ENCODE results near the gene KRTAP13-1. TPM values are rescaled to one million over a fixed set of nuclear protein-coding genes. Genes with fewer than 3 reads are reported as not detected.

KRTAP13-1 gene, protein sequence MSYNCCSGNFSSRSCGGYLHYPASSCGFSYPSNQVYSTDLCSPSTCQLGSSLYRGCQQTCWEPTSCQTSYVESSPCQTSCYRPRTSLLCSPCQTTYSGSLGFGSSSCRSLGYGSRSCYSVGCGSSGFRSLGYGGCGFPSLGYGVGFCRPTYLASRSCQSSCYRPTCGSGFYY
- not detected for total RNA-seq

DNA sequence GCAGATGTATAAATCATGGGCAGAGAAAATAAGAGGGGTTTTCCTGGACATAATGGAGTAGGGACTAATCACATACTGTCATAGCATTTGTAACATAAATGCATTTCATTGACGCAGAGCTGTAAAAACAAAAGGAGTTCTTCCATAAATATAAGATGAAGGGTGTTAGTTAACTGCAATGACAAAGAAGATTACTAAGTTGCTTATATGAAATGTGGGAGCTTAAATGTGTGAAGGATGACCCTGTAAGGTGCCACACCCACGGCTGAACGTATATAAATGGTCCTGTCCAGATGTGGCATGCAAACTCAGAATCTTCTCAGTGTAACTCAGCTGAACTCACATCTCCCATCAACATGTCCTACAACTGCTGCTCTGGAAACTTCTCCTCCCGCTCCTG, at the start of gene KRTAP13-1:
TSS of gene KRTAP13-1 (plus strand) at position 301 of the 400 bp plus-strand sequence. CDS start at position 357, 56 bp downstream.

DNA sequence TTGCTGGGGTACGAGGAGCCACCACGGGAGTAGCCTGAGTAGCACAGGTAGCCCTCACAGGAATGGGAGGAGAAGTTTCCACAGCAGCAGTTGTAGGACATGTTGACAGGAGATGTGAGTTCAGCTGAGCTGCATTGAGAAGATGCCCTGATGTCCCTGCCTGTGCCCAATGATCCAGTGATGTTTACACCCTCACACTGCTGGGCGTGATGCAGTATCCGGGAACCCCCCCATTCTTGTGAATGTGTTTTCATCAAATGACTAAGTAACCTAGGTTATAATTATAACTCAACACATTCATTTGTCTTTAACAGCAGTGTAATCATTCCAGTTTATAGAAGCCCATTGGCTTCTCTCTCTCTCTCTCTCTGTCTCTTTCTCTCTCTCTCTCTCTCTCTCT, 47.3 kb upstream of the KRTAP13-1 start, which contains the start of gene KRTAP23-1:
TSS of gene KRTAP23-1 (minus strand) at position 101 of the 400 bp plus-strand sequence. CDS start at position 101, 0 bp downstream.

DNA sequence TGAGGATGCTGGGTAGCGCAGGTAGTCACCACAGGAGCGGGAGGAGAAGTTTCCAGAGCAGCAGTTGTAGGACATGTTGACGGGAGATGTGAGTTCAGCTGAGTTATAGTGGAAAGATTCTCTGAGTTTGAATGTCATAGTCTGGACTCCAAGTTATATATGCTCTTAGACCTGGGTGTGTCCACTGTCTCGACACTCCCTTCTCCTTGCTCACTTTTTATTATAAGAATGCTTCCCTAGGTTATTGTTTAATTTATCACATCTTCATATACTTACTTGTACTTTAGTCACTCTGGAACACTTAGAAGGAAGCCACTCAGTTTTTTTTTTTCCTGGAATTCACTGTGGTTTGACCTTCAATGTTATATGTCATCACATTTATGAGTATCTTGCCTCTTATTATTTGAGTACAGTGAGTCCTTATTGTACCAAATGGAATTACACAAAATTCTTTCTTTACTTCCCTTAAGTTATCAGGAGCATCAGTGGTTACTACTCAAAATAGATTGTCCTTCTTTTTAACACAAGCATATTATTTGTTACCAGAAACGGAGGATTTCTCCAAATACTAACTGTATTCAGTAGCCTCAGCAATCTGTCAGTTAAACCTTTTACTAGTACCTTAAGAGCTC, 23.6 kb upstream of the KRTAP13-1 start, which contains the start of gene KRTAP13-2:
TSS of gene KRTAP13-2 (minus strand) at position 133 of the 632 bp plus-strand sequence. CDS start at position 75, 58 bp downstream.

DNA sequence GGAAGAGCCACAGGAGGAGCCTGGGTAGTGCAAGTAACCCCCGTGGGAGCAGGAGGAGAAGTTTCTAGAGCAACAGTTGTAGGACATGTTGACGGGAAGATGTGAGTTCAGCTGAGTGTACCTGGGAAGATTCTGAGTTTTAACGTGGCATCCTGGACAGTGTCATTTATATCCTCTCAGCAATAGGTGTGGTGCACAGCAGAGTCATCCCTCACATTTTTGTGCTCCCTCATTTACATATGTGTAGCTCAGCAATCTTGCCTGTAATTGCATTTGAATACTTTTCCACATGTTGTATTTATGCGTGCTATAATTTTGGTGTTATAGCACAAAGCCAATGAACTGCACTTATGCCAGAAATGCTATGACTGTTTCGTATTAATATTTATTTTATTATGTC, 30.0 kb downstream of the KRTAP13-1 start, which contains the start of gene KRTAP13-3:
TSS of gene KRTAP13-3 (minus strand) at position 101 of the 400 bp plus-strand sequence. CDS start at position 87, 14 bp downstream.

DNA sequence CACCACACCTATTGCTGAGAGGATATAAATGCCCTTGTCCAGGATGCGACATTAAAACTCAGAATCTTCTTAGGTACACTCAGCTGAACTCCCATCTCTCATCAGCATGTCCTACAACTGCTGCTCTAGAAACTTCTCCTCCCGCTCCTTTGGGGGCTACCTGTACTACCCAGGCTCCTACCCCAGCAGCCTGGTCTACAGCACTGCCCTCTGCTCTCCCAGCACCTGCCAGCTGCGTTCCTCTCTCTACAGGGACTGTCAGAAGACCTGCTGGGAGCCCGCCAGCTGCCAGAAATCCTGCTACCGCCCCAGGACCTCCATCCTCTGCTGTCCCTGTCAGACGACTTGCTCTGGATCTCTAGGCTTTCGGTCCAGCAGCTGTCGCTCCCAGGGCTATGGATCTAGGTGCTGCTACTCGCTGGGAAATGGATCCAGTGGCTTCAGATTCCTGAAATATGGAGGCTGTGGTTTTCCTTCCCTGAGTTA, 34.4 kb downstream of the KRTAP13-1 start, which contains the start of gene KRTAP13-4:
TSS of gene KRTAP13-4 (plus strand) at position 51 of the 486 bp plus-strand sequence. CDS start at position 107, 56 bp downstream.

DNA sequence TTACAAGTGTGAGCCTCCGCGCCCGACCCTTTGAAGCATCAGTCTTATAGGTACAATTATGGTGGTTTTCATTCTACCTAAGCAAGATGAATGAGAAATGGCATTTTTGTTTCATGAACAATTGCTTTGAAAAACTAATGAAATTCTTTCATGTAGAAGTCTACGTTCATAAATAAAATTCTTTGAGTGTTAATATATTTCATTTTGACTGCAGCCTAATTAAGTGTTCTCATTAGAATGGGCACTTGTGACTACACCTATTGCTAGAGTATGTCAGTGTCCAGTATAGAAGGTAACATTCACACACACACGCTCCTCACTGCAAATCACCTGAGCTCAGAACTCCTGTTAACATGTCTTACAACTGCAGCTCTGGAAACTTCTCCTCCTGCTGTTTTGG, 44.1 kb downstream of the KRTAP13-1 start, which contains the start of gene KRTAP15-1:
TSS of gene KRTAP15-1 (plus strand) at position 301 of the 400 bp plus-strand sequence. CDS start at position 354, 53 bp downstream.

Small RNAs within 50 kb of the gene (small RNA-seq; reads per million reads assigned to genes)
- gene KRTAP23-1 = not detected
- gene MIR4327 = not detected

Other genes starting within 250 kb of the KRTAP13-1 start
- gene CLDN17, start 229.2 kb upstream of the KRTAP13-1 start, total RNA-seq = not detected
- gene CLDN8, start 179.9 kb upstream of the KRTAP13-1 start, total RNA-seq = not detected
- gene KRTAP24-1, start 113.1 kb upstream of the KRTAP13-1 start, total RNA-seq = not detected
- gene KRTAP25-1, start 106.5 kb upstream of the KRTAP13-1 start, total RNA-seq = not detected
- gene KRTAP26-1, start 75.7 kb upstream of the KRTAP13-1 start, total RNA-seq = not detected
- not detected for gene KRTAP27-1, start 58.3 kb upstream of the KRTAP13-1 start, total RNA-seq
- gene KRTAP23-1, start 47.4 kb upstream of the KRTAP13-1 start, total RNA-seq = not detected
- not detected for gene KRTAP13-2, start 23.8 kb upstream of the KRTAP13-1 start, total RNA-seq
- gene KRTAP13-3, start 29.9 kb downstream of the KRTAP13-1 start, total RNA-seq = not detected
- not detected for gene KRTAP13-4, start 34.2 kb downstream of the KRTAP13-1 start, total RNA-seq
- not detected for gene KRTAP15-1, start 44.2 kb downstream of the KRTAP13-1 start, total RNA-seq
- gene KRTAP19-1, start 84.3 kb downstream of the KRTAP13-1 start, total RNA-seq = not detected
- gene KRTAP19-2, start 91.4 kb downstream of the KRTAP13-1 start, total RNA-seq = not detected
- not detected for gene KRTAP19-3, start 96.0 kb downstream of the KRTAP13-1 start, total RNA-seq
- gene KRTAP19-4, start 101.1 kb downstream of the KRTAP13-1 start, total RNA-seq = not detected
- not detected for gene KRTAP19-5, start 106.1 kb downstream of the KRTAP13-1 start, total RNA-seq
- gene KRTAP19-6, start 145.8 kb downstream of the KRTAP13-1 start, total RNA-seq = not detected
- not detected for gene KRTAP19-7, start 165.3 kb downstream of the KRTAP13-1 start, total RNA-seq
- gene KRTAP22-2, start 194.4 kb downstream of the KRTAP13-1 start, total RNA-seq = not detected
- gene KRTAP6-3, start 196.4 kb downstream of the KRTAP13-1 start, total RNA-seq = not detected
- gene KRTAP6-2, start 202.9 kb downstream of the KRTAP13-1 start, total RNA-seq = not detected
- gene KRTAP22-1, start 205.1 kb downstream of the KRTAP13-1 start, total RNA-seq = not detected
- gene KRTAP6-1, start 217.9 kb downstream of the KRTAP13-1 start, total RNA-seq = not detected
- gene KRTAP20-1, start 220.4 kb downstream of the KRTAP13-1 start, total RNA-seq = not detected
- not detected for gene KRTAP20-4, start 224.6 kb downstream of the KRTAP13-1 start, total RNA-seq
- gene KRTAP20-2, start 239.2 kb downstream of the KRTAP13-1 start, total RNA-seq = not detected
- gene KRTAP20-3, start 246.8 kb downstream of the KRTAP13-1 start, total RNA-seq = not detected